Breast epithelium (tissue), 3 donors: ENCODE results near the gene MOCS3.

Experiments
- CTCF ChIP-seq, 3 donors: fragments of 450-650 bp; IDR thresholded peaks; one replicate each; pipeline ENCODE4 v1.5.1; 2016 to 2017; ENCODE audit warnings: antibody characterized with exemption in 3 of 3, mild to moderate bottlenecking in 3 of 3, moderate library complexity in 3 of 3
- POLR2A ChIP-seq: fragments of 450-650 bp; IDR thresholded peaks from one replicate; pipeline ENCODE4 v1.6.1; 2016; ENCODE audit warnings: antibody characterized with exemption, mild to moderate bottlenecking, moderate library complexity
- POLR2AphosphoS5 ChIP-seq, 3 donors: sonication (generic); formaldehyde crosslinking; IDR thresholded peaks; one replicate each; pipeline ENCODE4 v1.6.1; 2017; ENCODE audit warnings: antibody characterized with exemption in 3 of 3

DNA sequence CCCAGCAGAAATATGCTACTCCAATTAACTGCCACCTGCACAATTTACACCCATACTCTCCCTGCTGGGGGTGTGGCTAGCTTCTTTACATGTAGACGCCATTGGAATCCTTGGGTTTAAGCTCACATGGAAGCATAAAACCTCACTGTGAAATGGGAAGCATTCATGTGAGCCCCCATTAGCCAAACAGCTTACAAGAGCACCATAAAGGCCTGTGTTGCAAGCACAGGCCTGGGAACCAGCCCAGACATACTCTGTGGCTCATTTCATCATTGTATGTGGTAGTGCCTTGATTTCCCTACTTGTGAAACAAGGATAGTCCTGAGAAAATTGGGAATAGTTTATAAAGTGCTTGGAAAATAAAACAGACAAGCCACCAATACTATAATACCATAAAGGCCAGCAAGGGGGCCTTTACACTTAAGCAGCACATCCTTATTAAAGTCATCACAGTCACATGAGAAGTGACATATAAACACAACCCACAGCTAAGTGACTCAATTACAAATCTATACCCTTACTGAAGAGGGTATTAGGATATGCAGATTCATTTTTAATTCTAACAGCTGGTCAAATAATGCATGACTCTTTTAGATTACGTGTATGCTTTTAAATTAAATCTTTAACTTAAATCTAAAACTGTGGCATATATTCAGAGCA, 34.2 kb upstream of the MOCS3 start:
- TF ChIP-seq CTCF (IDR thresholded peaks at IDR 0.05) (no peak), POLR2AphosphoS5 (IDR thresholded peaks at IDR 0.05) (no peak), POLR2A (no peak)
